ENCODE data around the gene STAT2.
A peak's percentile ranks its signal among the peaks of the same experiment; 100 is the strongest.
"Not testable (repeated sequence)": the region's sequence is repeated elsewhere in the genome, so short reads cannot be mapped to it uniquely, and the experiment has no call there.

The STAT2 gene

DNA sequence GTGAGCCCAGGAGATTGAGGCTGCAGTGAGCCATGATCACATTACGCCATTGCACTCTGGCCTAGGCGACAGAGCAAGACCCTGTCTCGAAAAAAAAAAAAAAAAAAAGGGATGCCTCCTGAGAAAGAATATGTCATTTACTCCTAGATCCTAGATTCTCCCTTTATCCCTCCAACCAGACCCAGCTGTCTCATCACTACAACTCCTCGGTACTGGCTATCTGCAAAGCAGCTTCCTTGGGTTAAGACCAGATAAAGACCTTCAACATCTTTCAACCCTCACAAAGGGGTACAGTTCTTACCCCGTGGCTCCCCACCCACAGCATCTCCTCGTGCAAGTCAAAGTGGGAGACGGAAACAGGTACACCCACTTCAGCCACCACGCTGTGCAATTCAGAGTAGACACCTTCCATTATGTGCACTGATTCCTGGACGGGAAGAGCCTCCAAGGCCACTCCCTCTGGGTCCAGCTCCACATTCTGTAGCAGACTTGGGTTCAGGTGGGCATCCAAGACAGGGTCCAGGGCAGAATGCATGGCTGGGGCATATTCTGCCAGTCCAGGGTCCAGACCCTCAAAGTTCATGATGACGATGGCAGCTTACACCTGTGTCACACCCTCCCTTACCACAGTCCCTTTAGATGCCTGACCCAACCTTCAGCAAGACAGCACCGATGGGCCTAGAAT lies 27.3 kb downstream of the STAT2 start:
- ChIA-PET CTCF (interaction anchor here (0.7 kb wide), 1 partner anchor 61 kb away, joined by 5 read pairs; no protein-coding TSS in a partner anchor), POLR2A (ENCODE audit: low non-redundant PET) (interaction anchor here (0.6 to 0.7 kb wide), 2 partner anchors 10 to 21 kb away, joined by 3 read pairs; no protein-coding TSS in a partner anchor)
- TF ChIP-seq, protein P1, sequence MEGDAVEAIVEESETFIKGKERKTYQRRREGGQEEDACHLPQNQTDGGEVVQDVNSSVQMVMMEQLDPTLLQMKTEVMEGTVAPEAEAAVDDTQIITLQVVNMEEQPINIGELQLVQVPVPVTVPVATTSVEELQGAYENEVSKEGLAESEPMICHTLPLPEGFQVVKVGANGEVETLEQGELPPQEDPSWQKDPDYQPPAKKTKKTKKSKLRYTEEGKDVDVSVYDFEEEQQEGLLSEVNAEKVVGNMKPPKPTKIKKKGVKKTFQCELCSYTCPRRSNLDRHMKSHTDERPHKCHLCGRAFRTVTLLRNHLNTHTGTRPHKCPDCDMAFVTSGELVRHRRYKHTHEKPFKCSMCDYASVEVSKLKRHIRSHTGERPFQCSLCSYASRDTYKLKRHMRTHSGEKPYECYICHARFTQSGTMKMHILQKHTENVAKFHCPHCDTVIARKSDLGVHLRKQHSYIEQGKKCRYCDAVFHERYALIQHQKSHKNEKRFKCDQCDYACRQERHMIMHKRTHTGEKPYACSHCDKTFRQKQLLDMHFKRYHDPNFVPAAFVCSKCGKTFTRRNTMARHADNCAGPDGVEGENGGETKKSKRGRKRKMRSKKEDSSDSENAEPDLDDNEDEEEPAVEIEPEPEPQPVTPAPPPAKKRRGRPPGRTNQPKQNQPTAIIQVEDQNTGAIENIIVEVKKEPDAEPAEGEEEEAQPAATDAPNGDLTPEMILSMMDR (conservative IDR thresholded peaks at IDR 0.05; ENCODE audit: low read depth): no peak
- peak overlapping the region; percentile 89 for H3K27ac ChIP-seq
- no peak for DNase-seq (ENCODE audit: low spot score)

DNA sequence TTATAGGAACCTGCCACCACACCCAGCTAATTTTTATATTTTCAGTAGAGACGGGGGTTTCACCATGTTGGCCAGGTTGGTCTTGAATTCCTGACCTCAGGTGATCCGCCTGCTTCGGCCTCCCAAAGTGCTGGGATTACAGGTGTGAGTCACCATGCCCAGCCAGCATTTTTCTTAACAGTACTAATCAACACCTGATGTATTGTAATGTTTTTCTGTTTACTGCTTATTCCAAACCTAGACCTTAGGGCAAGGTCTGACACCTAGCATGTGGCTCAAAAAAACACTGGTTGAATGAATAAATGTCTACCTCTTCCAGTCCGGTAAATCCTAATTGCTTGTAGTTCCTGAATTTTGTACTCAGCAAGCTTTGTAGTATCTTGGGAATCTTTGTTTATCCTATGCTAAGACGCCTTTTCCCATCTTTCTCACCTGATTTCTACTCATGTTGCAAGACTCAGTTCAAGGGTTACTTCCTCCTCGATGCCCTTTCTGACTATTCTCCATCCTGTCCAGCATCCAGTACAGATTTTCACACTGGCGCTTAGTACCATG lies 28.9 kb downstream of the STAT2 start:
- TF ChIP-seq, protein P1 (conservative IDR thresholded peaks at IDR 0.05; ENCODE audit: low read depth): no peak
- ChIA-PET CTCF (no interaction called here), POLR2A (ENCODE audit: low non-redundant PET) (interaction anchor here (0.6 kb wide), 1 partner anchor 79 kb away, joined by 3 read pairs; no protein-coding TSS in a partner anchor)
- DNase-seq (ENCODE audit: low spot score): no peak
- no peak overlapping the region for H3K27ac ChIP-seq

DNA sequence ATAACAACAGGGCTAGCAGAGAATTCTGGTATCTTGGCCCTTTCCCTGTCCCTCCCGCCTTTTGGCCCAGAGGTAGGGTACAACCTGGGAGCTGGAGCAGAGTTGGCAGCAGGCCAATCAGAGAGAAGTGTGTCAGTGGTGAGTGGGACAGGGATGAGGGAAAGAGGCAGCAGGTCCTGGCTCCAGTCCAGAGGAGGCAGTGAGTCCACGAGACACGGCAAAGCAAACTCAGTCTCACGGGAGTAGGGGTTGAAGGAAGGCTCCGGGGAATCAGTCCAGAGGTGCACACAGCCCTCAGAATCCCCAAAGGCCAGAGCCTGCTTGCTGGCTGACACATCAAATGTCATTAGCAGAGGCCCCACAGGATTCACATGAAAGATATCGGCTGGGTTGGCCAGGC lies 33.4 kb downstream of the STAT2 start:
- no peak overlapping the region for H3K27ac ChIP-seq
- ChIA-PET CTCF (no interaction called here), POLR2A (ENCODE audit: low non-redundant PET) (no interaction called here)

DNA sequence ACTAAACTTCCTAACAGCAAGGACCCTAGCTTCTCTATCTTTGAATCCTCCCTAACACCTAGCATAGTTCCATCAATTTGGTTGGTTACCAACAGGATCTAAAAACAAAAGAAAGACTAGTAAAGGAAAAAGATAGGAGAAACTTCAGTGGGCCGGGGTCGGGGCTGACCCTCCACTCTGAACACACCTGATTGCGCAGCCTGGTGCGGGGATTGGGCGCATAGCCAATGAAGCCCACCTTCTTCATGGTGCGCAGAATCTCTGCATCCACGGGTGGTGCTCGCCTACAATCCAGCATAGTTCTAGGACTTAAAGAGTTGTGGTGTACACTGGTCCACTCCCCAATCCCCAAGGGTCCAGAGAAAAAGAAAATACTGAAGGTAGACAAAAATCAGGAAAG lies 33.8 kb downstream of the STAT2 start:
- ChIA-PET CTCF (no interaction called here), POLR2A (ENCODE audit: low non-redundant PET) (no interaction called here)
- TF ChIP-seq, protein P1 (conservative IDR thresholded peaks at IDR 0.05; ENCODE audit: low read depth): no peak
- DNase-seq (ENCODE audit: low spot score): no peak
- no peak overlapping the region for H3K27ac ChIP-seq

More for the DNA sequence above, 33.4 kb downstream of the STAT2 start:
- TF ChIP-seq, protein P1 (conservative IDR thresholded peaks at IDR 0.05; ENCODE audit: low read depth): no peak
- DNase-seq (ENCODE audit: low spot score): no peak

DNA sequence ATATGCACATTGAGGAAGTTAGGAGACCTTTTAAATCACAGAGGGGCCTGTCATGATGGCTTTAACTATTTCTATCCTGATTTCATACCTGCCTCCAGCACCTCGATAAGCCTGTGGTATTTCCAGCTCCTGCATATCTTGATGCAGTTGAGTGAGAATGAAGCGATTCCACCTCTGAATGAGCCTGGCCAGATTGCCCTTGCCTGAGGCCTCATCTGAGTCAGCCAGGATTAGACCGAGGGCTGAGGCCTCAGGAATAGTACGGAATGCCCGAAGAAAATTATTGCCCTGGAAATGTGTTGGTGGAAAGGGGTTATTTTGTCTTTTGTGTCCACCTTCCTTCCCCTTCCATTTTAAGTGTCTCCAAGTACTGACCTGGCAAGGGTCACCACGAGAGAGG lies 35.7 kb downstream of the STAT2 start:
- H3K27ac ChIP-seq: no peak overlapping the region
- ChIA-PET CTCF (interaction anchor here (0.7 kb wide), 1 partner anchor 64 kb away, joined by 3 read pairs; no protein-coding TSS in a partner anchor), POLR2A (ENCODE audit: low non-redundant PET) (no interaction called here)
- no peak for DNase-seq (ENCODE audit: low spot score)
- TF ChIP-seq, protein P1 (conservative IDR thresholded peaks at IDR 0.05; ENCODE audit: low read depth): no peak

DNA sequence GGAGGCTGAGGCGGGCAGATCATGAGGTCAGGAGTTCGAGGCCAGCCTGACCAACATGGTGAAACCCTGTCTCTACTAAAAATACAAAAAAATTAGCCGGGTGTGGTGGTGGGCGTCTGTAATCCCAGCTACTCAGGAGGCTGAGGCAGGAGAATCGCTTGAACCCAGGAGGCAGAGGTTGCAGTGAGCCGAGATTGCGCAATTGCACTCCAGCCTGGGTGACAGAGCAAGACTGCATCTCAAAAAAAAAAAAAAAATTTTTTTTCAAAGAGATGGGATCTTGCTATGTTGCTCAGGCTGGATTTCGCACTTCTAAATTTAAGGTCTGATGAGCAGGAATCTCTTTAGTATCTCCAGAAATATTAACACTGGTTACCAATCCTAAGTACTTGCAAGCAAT lies 38.3 kb downstream of the STAT2 start:
- H3K27ac ChIP-seq; DNase-seq (ENCODE audit: low spot score); POLR2A ChIA-PET (ENCODE audit: low non-redundant PET): not testable (repeated sequence)
- CTCF ChIA-PET: interaction anchor here (0.7 kb wide), 1 partner anchor 51 kb away, joined by 3 read pairs; no protein-coding TSS in a partner anchor

DNA sequence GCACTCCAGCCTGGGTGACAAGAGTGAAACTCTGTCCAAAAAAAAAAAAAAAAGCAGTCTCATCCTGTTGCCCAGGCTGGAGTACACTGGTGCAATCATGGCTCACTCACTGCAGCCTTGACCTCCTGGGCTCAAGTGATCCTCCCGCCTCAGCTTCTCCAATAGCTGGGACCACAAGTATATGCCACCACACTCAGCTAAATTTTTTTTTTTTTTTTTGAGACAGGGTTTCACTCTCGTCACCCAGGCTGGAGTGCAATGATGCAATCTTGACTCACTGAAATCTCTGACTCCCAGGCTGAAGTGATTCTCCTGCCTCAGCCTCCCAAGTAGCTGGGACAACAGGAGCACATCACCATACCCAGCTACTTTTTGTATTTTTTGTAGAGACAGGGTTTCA lies 38.9 kb downstream of the STAT2 start:
- DNase-seq (ENCODE audit: low spot score): no peak
- no peak overlapping the region for H3K27ac ChIP-seq
- TF ChIP-seq, protein P1 (conservative IDR thresholded peaks at IDR 0.05; ENCODE audit: low read depth): no peak
- ChIA-PET CTCF (no interaction called here), POLR2A (ENCODE audit: low non-redundant PET) (interaction anchor here (0.5 to 0.6 kb wide), 5 partner anchors 10 to 130 kb away, joined by 3 to 8 read pairs (median 4); no protein-coding TSS in a partner anchor)
